GM13977 (cell line): ENCODE data around the gene ADAT2.

Source experiments
- DNase-seq: peaks from one replicate; pipeline ENCODE4 v3.0.0; 2012; ENCODE audit warnings: low spot score
- CTCF ChIP-seq: IDR thresholded peaks from 2 replicates; pipeline ENCODE4 v1.5.1; 2012; ENCODE audit warnings: mild to moderate bottlenecking, control low read depth; ENCODE audit not compliant: insufficient read depth; ENCODE audit errors: extremely low read depth, missing control alignments
- in situ Hi-C: fragments of 300-500 bp; cut with MboI; formaldehyde crosslinking; loops from one replicate; pipeline ENCODE4 v1.12.0; 2022; ENCODE audit warnings: low sequenced_read_pairs, low pct_unique_long_range_greater_than_20kb, mixed read lengths, inconsistent platforms; ENCODE audit not compliant: unreplicated experiment

The ADAT2 gene

GRCh38 chr6:143374014-143374413, 76.5 kb downstream of the ADAT2 start:
- peak; percentile 19 for TF ChIP-seq CTCF
- no peak for DNase-seq
- in situ Hi-C loops, result no loop called here
